Thyroid gland (tissue), 4 donors: ENCODE results near the gene PCDHGA9. TPM values are rescaled to one million over a fixed set of nuclear protein-coding genes. Genes with fewer than 3 reads are reported as not detected.

Experiments
- DNase-seq, 2 donors: peaks; one replicate each; pipeline ENCODE4 v3.0.0-alpha.2; 2019
- H3K27ac ChIP-seq, 3 donors: fragments of 200-600 bp; sonication (generic); 1 replicate in 2 of 3; 2 replicates in 1 of 3; pipeline ENCODE4 v1.5.1; 2016 to 2019; ENCODE audit warnings: mild to moderate bottlenecking in 1 of 3, moderate library complexity in 1 of 3
- H3K27me3 ChIP-seq: fragments of 200-600 bp; sonication (generic); one replicate; pipeline ENCODE4 v1.5.1; 2019
- H3K36me3 ChIP-seq, 2 donors: fragments of 200-600 bp; sonication (generic); one replicate each; pipeline ENCODE4 v1.5.1; 2016 to 2019
- H3K4me1 ChIP-seq, 2 donors: fragments of 200-600 bp; sonication (generic); one replicate each; pipeline ENCODE4 v1.5.1; 2017 to 2019
- H3K4me3 ChIP-seq, 3 donors: fragments of 200-600 bp; sonication (generic); replicated peaks in 1 of 3; 1 replicate in 2 of 3; 2 replicates in 1 of 3; pipeline ENCODE4 v1.5.1; 2016; ENCODE audit warnings: mild to moderate bottlenecking in 1 of 3
- H3K9me3 ChIP-seq: fragments of 200-600 bp; sonication (generic); one replicate; pipeline ENCODE4 v1.5.1; 2017
- CTCF ChIP-seq, 6 experiments: fragments of 200-600 bp in 3 of 6; fragments of 450-650 bp in 3 of 6; sonication (generic) in 3 of 6; IDR thresholded peaks; one replicate each; pipeline ENCODE4 v1.5.1; 2016 to 2019; ENCODE audit warnings: antibody characterized with exemption in 6 of 6, mild to moderate bottlenecking in 2 of 6, inconsistent platforms in 1 of 6, moderate library complexity in 1 of 6
- POLR2A ChIP-seq, 2 donors: fragments of 450-650 bp; IDR thresholded peaks; one replicate each; pipeline ENCODE4 v1.6.1; 2017; ENCODE audit warnings: antibody characterized with exemption in 2 of 2, mild to moderate bottlenecking in 2 of 2, moderate library complexity in 1 of 2
- WGBS, 2 donors: methylation state at CpG; one replicate each; pipeline ENCODE4 v1.1.5; 2017; 5-methylcytosine and 5-hydroxymethylcytosine counted together
- intact Hi-C: fragments of 100-400 bp; cut with DNase I; formaldehyde crosslinking; loops from one replicate; pipeline ENCODE4 v1.15.1; 2023
- total RNA-seq, 4 donors: library from RNA; depleted of rRNA; stranded (reverse); fragments of >200 nt; gene quantifications; one replicate each; pipeline ENCODE4 v1.2.3, GENCODE V29; 2016

Gene PCDHGA9
- total RNA-seq, 4 donors from 2014 or later = 9.7 to 12.1 (median 11.0) TPM

DNA sequence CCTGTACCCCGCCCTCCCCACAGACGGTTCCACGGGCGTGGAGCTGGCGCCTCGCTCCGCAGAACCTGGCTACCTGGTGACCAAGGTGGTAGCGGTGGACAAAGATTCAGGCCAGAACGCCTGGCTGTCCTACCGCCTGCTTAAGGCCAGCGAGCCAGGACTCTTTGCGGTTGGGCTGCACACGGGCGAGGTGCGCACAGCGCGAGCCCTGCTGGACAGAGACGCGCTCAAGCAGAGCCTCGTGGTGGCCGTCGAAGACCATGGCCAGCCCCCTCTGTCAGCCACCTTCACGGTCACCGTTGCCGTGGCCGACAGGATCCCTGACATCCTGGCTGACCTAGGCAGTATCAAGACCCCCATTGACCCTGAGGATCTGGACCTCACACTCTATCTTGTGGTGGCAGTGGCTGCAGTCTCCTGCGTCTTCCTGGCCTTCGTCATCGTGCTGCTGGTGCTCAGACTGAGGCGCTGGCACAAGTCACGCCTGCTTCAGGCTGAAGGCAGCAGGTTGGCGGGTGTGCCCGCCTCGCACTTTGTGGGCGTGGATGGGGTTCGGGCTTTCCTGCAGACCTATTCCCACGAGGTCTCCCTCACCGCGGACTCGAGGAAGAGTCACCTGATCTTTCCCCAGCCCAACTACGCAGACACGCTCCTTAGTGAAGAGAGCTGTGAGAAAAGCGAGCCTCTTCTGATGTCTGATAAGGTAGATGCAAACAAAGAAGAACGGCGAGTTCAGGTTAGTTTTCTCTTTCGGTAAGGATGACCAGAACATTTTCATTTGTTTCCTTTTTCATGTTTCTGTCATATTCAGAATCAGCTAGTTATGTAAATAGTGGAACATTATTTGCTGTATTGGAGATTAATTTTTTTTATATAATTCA is 36.3 kb upstream of the PCDHGA9 start:
- no peak overlapping the region for H3K27ac ChIP-seq
- intact Hi-C loops = no loop called here
- WGBS, 2 donors = 30 to 38% methylated on average over 27 to 29 of the region's 46 CpGs
- TF ChIP-seq CTCF (IDR thresholded peaks at IDR 0.05) (no peak), POLR2A (IDR thresholded peaks at IDR 0.05) (no peak)
- H3K9me3 ChIP-seq = peaks cover 4% of the 10 kb centered on the region
- H3K4me1 ChIP-seq = no peaks in the 10 kb centered on the region
- H3K4me3 ChIP-seq = no peak overlapping the region
- no peak for DNase-seq
- H3K36me3 ChIP-seq = no peaks in the 10 kb centered on the region
- H3K27me3 ChIP-seq = no peaks in the 10 kb centered on the region

- intact Hi-C loops = no loop called here
- WGBS, 2 donors = 13 to 18% methylated on average over 32 of the region's 32 CpGs
- Histone ChIP-seq H3K4me3 (no peak within 1 kb of the TSS), H3K27me3 (no peaks in the 10 kb centered on the region), H3K4me1 (no peaks in the 10 kb centered on the region), H3K9me3 (no peaks in the 10 kb centered on the region), H3K36me3 (no peaks in the 10 kb centered on the region), H3K27ac (no peak within 1 kb of the TSS)
- DNase-seq = peak; percentile 50 to 56
- TF ChIP-seq POLR2A (IDR thresholded peaks at IDR 0.05) (no peak), CTCF (IDR thresholded peaks at IDR 0.05) (peak in 3 of 6 experiments; percentile 31 to 46 (median 36))
Measured at GRCh38 chr5:141369994-141370848, 32.4 kb upstream of the PCDHGA9 start, which contains the start of gene PCDHGB3. Gene PCDHGB3, plus strand, starts transcription at chr5:141370242. Its CDS starts 153 bp downstream, at chr5:141370395.

DNA sequence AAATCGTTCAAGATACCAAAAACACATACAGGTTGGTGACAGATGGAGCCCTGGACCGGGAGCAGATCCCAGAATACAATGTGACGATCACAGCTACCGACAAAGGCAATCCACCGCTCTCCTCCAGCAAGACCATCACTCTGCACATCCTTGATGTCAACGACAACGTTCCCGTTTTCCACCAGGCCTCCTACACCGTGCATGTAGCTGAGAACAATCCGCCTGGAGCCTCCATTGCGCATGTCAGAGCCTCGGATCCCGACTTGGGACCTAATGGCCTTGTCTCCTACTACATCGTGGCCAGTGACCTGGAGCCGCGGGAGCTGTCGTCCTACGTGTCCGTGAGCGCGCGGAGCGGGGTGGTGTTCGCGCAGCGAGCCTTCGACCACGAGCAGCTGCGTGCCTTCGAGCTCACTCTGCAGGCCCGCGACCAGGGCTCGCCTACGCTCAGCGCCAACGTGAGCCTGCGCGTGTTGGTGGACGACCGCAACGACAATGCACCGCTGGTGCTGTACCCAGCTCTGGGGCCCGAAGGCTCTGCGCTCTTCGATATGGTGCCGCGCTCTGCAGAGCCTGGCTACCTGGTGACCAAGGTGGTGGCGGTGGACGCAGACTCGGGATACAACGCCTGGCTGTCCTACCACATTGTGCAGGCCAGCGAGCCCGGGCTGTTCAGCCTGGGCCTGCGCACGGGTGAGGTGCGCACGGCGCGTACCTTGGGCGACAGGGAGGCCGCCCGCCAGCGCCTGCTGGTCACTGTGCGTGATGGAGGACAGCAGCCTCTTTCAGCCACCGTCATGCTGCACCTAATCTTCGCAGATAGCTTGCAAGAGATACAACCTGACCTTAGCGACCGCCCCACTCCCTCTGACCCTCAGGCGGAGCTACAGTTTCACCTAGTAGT is 30.8 kb upstream of the PCDHGA9 start:
- H3K4me3 ChIP-seq = no peak overlapping the region
- H3K4me1 ChIP-seq = no peaks in the 10 kb centered on the region
- intact Hi-C loops = no loop called here
- H3K27me3 ChIP-seq = no peaks in the 10 kb centered on the region
- TF ChIP-seq CTCF (IDR thresholded peaks at IDR 0.05) (no peak), POLR2A (IDR thresholded peaks at IDR 0.05) (no peak)
- 26 to 49% methylated on average over 19 to 45 of the region's 69 CpGs for WGBS, 2 donors
- no peak for DNase-seq
- H3K27ac ChIP-seq = no peak overlapping the region
- H3K36me3 ChIP-seq = no peaks in the 10 kb centered on the region
- H3K9me3 ChIP-seq = no peaks in the 10 kb centered on the region

DNA sequence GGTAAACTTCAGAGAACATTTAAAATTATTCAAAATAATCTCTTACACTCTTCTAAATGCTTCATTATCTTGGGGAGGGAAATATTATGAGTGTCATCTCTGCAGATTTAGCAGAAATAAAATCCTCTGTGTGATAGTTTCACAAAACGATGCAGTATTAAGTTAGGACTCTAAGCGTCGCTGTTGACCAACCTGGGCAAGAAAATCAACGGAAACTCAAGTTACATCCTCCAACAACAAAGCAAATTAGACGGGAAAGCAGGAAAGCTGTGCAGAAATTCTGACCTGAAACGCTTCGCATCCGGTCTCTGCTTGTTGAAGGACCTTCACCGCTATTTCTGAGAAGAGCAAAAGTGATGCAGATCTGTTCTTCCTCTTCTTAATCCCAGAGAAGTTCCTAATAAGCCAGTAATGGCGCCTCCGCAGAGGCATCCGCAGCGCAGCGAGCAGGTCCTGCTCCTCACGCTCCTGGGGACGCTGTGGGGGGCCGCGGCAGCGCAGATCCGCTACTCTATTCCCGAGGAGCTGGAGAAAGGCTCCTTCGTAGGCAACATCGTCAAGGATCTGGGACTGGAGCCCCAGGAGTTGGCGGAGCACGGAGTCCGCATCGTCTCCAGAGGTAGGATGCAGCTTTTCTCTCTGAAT is 28.8 kb upstream of the PCDHGA9 start, which contains the start of gene PCDHGA6:
Gene PCDHGA6, plus strand, starts transcription at position 219 of the 645 bp plus-strand sequence. Its CDS starts 193 bp downstream, at position 412.
- Histone ChIP-seq H3K36me3 (no peaks in the 10 kb centered on the region), H3K9me3 (no peaks in the 10 kb centered on the region), H3K27me3 (no peaks in the 10 kb centered on the region), H3K4me1 (no peaks in the 10 kb centered on the region), H3K27ac (no peak within 1 kb of the TSS), H3K4me3 (no peak within 1 kb of the TSS)
- intact Hi-C loops = no loop called here
- TF ChIP-seq POLR2A (IDR thresholded peaks at IDR 0.05) (no peak), CTCF (IDR thresholded peaks at IDR 0.05) (peak in 5 of 6 experiments; percentile 10 to 39 (median 15))
- 12 to 13% methylated on average over 12 to 27 of the region's 27 CpGs for WGBS, 2 donors
- no peak for DNase-seq
